K562 (cell line): ENCODE measurements around the gene TUT1. TPM values are rescaled to one million over a fixed set of nuclear protein-coding genes. Genes with fewer than 3 reads are reported as not detected.

Experiments
- CHD1 ChIP-seq: fragments of 200-600 bp; sonication (generic); IDR thresholded peaks from one replicate; pipeline ENCODE4 v1.6.1; 2012; ENCODE audit warnings: mild to moderate bottlenecking, moderate library complexity, low read length, inconsistent platforms
- DPF2 ChIP-seq: fragments of 450-650 bp; IDR thresholded peaks from 2 replicates; pipeline ENCODE4 v1.6.1; 2016
- FOXA1 ChIP-seq: fragments of 450-650 bp; IDR thresholded peaks from 2 replicates; pipeline ENCODE4 v1.6.1; 2016; ENCODE audit warnings: mild to moderate bottlenecking, borderline replicate concordance
- FOXM1 ChIP-seq, 2 experiments: fragments of 450-650 bp in 1 of 2; sonication (generic) in 1 of 2; formaldehyde crosslinking in 1 of 2; IDR thresholded peaks; 2 replicates each; pipeline versions ENCODE4 v1.6.1 to v1.9.0; 2017 to 2022; ENCODE audit warnings: low read depth in 2 of 2, mild to moderate bottlenecking in 2 of 2, missing genetic modification reagents in 1 of 2, moderate library complexity in 1 of 2
- GATA2 ChIP-seq: sonication (generic); formaldehyde crosslinking; IDR thresholded peaks from 2 replicates; pipeline ENCODE4 v1.4.0; 2020; ENCODE audit warnings: mild to moderate bottlenecking, missing genetic modification reagents
- MTA1 ChIP-seq: fragments of 450-650 bp; IDR thresholded peaks from 2 replicates; pipeline ENCODE4 v1.6.1; 2017; ENCODE audit warnings: borderline replicate concordance
- MYC ChIP-seq, 2 experiments: fragments of 250-450 bp in 1 of 2; sonication (Bioruptor Pico) in 1 of 2; IDR thresholded peaks; 2 replicates each; pipeline versions ENCODE4 v1.5.1 to v1.6.1; 2012 to 2021; ENCODE audit warnings: low read depth in 2 of 2, borderline replicate concordance in 1 of 2, improper control_type of control experiment in 1 of 2, low read length in 1 of 2, mild to moderate bottlenecking in 1 of 2, moderate library complexity in 1 of 2
- PHB ChIP-seq: fragments of 250-450 bp; sonication (Bioruptor Pico); IDR thresholded peaks from 2 replicates; pipeline ENCODE4 v1.5.0; 2021
- RUNX1 ChIP-seq: sonication (generic); IDR thresholded peaks from 2 replicates; pipeline ENCODE4 v1.6.1; 2016; ENCODE audit warnings: antibody characterized with exemption, low read depth
- SMAD3 ChIP-seq: fragments of 450-650 bp; formaldehyde crosslinking; conservative IDR thresholded peaks from 2 replicates; pipeline ENCODE4 v1.4.0; 2020; ENCODE audit warnings: mild to moderate bottlenecking
- SMARCA5 ChIP-seq: fragments of 450-650 bp; IDR thresholded peaks from 2 replicates; pipeline ENCODE4 v1.6.1; 2016
- SPI1 ChIP-seq: IDR thresholded peaks from 2 replicates; pipeline ENCODE4 v1.6.1; 2011; ENCODE audit warnings: low read depth, low read length, control low read depth, borderline replicate concordance
- SRSF1 ChIP-seq: fragments of 200-400 bp; formaldehyde crosslinking; IDR thresholded peaks from 2 replicates; pipeline ENCODE4 v1.6.1; 2017; ENCODE audit warnings: mild to moderate bottlenecking, low read depth, low read length, moderate library complexity
- STAG1 ChIP-seq: sonication (generic); formaldehyde crosslinking; IDR thresholded peaks from 2 replicates; pipeline ENCODE4 v1.5.0; 2020; ENCODE audit warnings: missing genetic modification reagents, borderline replicate concordance
- TAL1 ChIP-seq: fragments of 450-650 bp; IDR thresholded peaks from 2 replicates; pipeline ENCODE4 v1.6.1; 2016; ENCODE audit warnings: mild to moderate bottlenecking
- YY1 ChIP-seq, 3 experiments: IDR thresholded peaks; 2 replicates each; pipeline ENCODE4 v1.6.1; 2011; ENCODE audit warnings: low read length in 2 of 3, mild to moderate bottlenecking in 2 of 3, moderate library complexity in 2 of 3, borderline replicate concordance in 1 of 3, control low read depth in 1 of 3, low read depth in 1 of 3; ENCODE audit not compliant: insufficient read depth in 3 of 3, insufficient replicate concordance in 2 of 3, control insufficient read depth in 1 of 3, insufficient read length in 1 of 3; ENCODE audit errors: extremely low read depth in 1 of 3
- ZC3H11A ChIP-seq: IDR thresholded peaks from 2 replicates; pipeline ENCODE4 v1.6.1; 2012; ENCODE audit warnings: low read depth, low read length, improper control_type of control experiment
- ZFX ChIP-seq: sonication (generic); formaldehyde crosslinking; IDR thresholded peaks from 2 replicates; pipeline ENCODE4 v1.8.0; 2022; ENCODE audit warnings: mild to moderate bottlenecking, missing genetic modification reagents, moderate library complexity
- ZNF212 ChIP-seq: fragments of 450-650 bp; formaldehyde crosslinking; IDR thresholded peaks from 2 replicates; pipeline ENCODE4 v1.4.0; 2020; ENCODE audit warnings: mild to moderate bottlenecking
- ZNF586 ChIP-seq: fragments of 450-650 bp; formaldehyde crosslinking; conservative IDR thresholded peaks from 2 replicates; pipeline ENCODE4 v1.4.0; 2020; ENCODE audit warnings: mild to moderate bottlenecking, moderate library complexity
- polyA plus RNA-seq, 8 experiments: library from polyadenylated mRNA; depleted of rRNA in 4 of 8; stranded (reverse) in 5 of 8; unstranded in 3 of 8; fragments of >200 nt; fragmentation: Nextera tagmentation in 2 of 8; fragmentation: Illumina TruSeq in 1 of 8; extraction: Ambion mirVana in 2 of 8; extraction: Trizol in 1 of 8; gene quantifications; 2 replicates each; pipeline versions ENCODE4 v1.2.1 to v1.2.3, GENCODE V29; 2011 to 2014; ENCODE audit warnings: inconsistent platforms in 1 of 8, missing spikeins in 1 of 8
- total RNA-seq, 7 experiments: library from RNA; depleted of rRNA in 6 of 7; stranded (reverse); fragments of >200 nt in 6 of 7; fragmentation: Illumina TruSeq in 2 of 7; extraction: Trizol in 2 of 7; gene quantifications; 2 replicates each; pipeline versions ENCODE4 v1.2.1 to v1.2.3, GENCODE V29; 2011 to 2021; ENCODE audit warnings: low replicate concordance in 1 of 7
- TF ChIP-seq, protein P1 (sequence below): fragments of 200-800 bp; sonication (Bioruptor generic); IDR thresholded peaks from 2 replicates; pipeline ENCODE4 v1.6.1; 2017; ENCODE audit warnings: missing genetic modification characterization, missing compliant biosample characterization
- TF ChIP-seq, protein P2 (sequence below): sonication (generic); formaldehyde crosslinking; IDR thresholded peaks from 2 replicates; pipeline ENCODE4 v1.8.0; 2022; ENCODE audit warnings: mild to moderate bottlenecking, missing genetic modification reagents, borderline replicate concordance
- TF ChIP-seq, protein P3 (sequence below): sonication (generic); formaldehyde crosslinking; IDR thresholded peaks from 2 replicates; pipeline ENCODE4 v1.9.0; 2022; ENCODE audit warnings: mild to moderate bottlenecking, missing genetic modification reagents
- TF ChIP-seq, protein P4 (sequence below): sonication (generic); IDR thresholded peaks from 2 replicates; pipeline ENCODE4 v1.6.1; 2016

Gene TUT1
- total and polyA plus RNA-seq, 9 of the 15 experiments (the other 6 are each of a cell fraction or from before 2014, with no cell fraction given), result 0.66 to 44.3 (median 15.7) TPM

DNA sequence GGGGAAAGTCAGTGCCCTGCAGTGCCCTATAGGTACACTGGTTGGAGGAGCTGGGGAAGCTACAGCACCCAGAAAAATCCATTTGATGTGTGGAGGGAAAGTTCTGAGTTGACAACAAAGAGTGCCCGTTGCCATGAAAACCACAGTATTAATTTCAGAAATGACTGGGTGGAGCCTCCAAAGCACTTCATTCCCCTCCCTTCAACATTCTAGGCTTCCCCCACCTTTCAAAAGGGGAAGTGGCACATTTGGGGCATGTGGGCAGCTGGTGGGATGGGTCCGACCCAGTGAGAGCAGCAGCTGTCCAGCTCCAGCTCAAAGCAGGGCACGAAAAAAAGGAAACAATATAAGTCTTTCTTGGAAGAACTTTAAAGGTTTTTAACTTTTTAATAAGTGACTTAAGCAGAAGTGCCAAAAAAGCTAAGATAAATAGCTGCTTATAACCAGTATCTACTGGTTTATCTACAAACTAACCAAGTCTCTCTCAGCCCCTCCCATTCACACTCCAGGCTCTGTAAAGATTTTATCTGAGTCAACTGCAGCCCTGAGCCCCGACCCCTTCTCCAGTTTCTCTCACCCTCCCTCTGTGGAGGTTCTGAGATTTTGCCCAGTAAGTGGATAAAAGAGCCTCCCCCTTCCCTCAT, 35.7 kb downstream of the TUT1 start (continued):
- TF ChIP-seq, protein P1, sequence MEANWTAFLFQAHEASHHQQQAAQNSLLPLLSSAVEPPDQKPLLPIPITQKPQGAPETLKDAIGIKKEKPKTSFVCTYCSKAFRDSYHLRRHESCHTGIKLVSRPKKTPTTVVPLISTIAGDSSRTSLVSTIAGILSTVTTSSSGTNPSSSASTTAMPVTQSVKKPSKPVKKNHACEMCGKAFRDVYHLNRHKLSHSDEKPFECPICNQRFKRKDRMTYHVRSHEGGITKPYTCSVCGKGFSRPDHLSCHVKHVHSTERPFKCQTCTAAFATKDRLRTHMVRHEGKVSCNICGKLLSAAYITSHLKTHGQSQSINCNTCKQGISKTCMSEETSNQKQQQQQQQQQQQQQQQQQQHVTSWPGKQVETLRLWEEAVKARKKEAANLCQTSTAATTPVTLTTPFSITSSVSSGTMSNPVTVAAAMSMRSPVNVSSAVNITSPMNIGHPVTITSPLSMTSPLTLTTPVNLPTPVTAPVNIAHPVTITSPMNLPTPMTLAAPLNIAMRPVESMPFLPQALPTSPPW (CRISPR knock-in tag), result peak; percentile 56
- TF ChIP-seq PHB (CRISPR knock-in tag), result no peak
- no peak for TF ChIP-seq RUNX1
- peak; percentile 24; the same call in 1 of the 2 replicates for TF ChIP-seq DPF2
- TF ChIP-seq SPI1, result peak; percentile 94
- TF ChIP-seq SRSF1, result no peak
- no peak for TF ChIP-seq SMAD3 (CRISPR knock-in tag)
- no peak for TF ChIP-seq CHD1
- TF ChIP-seq MYC (IDR thresholded peaks at IDR 0.05; ENCODE audit: low read depth, low read length), result peak; percentile 7; the same call in 1 of the 2 replicates
- TF ChIP-seq MYC (CRISPR knock-in tag; IDR thresholded peaks at IDR 0.05; ENCODE audit: borderline replicate concordance, low read depth), result no peak
- TF ChIP-seq TAL1, result no peak
- TF ChIP-seq, protein P2, sequence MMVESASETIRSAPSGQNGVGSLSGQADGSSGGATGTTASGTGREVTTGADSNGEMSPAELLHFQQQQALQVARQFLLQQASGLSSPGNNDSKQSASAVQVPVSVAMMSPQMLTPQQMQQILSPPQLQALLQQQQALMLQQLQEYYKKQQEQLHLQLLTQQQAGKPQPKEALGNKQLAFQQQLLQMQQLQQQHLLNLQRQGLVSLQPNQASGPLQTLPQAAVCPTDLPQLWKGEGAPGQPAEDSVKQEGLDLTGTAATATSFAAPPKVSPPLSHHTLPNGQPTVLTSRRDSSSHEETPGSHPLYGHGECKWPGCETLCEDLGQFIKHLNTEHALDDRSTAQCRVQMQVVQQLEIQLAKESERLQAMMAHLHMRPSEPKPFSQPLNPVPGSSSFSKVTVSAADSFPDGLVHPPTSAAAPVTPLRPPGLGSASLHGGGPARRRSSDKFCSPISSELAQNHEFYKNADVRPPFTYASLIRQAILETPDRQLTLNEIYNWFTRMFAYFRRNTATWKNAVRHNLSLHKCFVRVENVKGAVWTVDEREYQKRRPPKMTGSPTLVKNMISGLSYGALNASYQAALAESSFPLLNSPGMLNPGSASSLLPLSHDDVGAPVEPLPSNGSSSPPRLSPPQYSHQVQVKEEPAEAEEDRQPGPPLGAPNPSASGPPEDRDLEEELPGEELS, result no peak
- no peak for TF ChIP-seq FOXA1
- no peak for TF ChIP-seq STAG1
- no peak for TF ChIP-seq YY1 (IDR thresholded peaks at IDR 0.05; ENCODE audit: borderline replicate concordance in 1 of 3, control insufficient read depth in 1 of 3, extremely low read depth in 1 of 3, insufficient read depth in 3 of 3, insufficient read length in 1 of 3, insufficient replicate concordance in 2 of 3, low read depth in 1 of 3, low read length in 2 of 3)
- TF ChIP-seq, protein P3, sequence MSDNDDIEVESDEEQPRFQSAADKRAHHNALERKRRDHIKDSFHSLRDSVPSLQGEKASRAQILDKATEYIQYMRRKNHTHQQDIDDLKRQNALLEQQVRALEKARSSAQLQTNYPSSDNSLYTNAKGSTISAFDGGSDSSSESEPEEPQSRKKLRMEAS (CRISPR knock-in tag), result no peak
- TF ChIP-seq MTA1, result no peak
- no peak for TF ChIP-seq SMARCA5
- TF ChIP-seq ZNF212, result no peak
- TF ChIP-seq, protein P4, sequence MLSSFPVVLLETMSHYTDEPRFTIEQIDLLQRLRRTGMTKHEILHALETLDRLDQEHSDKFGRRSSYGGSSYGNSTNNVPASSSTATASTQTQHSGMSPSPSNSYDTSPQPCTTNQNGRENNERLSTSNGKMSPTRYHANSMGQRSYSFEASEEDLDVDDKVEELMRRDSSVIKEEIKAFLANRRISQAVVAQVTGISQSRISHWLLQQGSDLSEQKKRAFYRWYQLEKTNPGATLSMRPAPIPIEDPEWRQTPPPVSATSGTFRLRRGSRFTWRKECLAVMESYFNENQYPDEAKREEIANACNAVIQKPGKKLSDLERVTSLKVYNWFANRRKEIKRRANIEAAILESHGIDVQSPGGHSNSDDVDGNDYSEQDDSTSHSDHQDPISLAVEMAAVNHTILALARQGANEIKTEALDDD, result peak; percentile 98
- TF ChIP-seq ZFX (CRISPR knock-in tag), result no peak; the same call in 1 of the 2 replicates
- peak; percentile 56; the same call in 1 of the 2 replicates for TF ChIP-seq GATA2 (CRISPR knock-in tag)
- no peak for TF ChIP-seq FOXM1 (IDR thresholded peaks at IDR 0.05; ENCODE audit: low read depth)
- no peak for TF ChIP-seq FOXM1 (CRISPR knock-in tag; IDR thresholded peaks at IDR 0.05; ENCODE audit: low read depth)
- no peak for TF ChIP-seq ZNF586 (CRISPR knock-in tag)
- TF ChIP-seq ZC3H11A, result no peak
